ENCODE data around the gene MFN2.

DNA sequence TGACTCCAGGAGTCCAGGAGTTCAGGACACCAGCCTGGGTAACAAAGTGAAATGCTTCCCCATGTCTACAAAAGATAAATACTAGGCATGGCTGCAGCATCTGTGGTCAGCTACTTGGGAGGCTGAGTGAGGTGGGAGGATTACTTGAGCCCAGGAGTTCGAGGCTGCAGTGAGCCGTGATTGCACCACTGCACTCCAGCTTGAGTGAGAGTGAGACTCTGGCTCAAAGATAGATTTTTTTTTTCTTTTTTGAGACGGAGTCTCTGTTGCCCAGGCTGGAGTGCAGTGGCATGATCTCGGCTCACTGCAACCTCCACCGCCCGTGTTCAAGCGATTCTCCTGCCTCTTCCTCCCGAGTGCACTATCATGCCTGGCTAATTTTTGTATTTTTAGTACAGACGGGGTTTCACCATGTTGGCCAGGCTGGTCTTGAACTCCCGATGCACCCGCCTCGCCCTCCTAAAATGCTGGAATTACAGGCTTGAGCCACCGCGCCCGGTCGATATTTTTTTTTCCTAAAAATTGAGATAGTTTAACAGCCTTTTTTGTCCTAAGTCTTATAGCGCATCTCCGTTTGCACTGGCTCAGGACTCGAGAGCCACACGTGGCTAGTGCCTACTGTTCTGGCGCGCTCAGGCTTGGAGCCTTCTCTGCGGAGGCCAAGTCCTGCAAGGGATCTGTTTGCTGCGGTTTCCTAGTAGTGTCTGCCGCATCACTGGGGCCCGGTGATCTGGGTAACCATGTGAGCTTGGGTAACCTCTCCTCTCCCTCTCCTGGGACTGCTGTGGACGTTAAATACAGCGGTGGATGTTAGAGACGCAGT is 1.0 kb upstream of the MFN2 start:
- TF ChIP-seq, protein P1, sequence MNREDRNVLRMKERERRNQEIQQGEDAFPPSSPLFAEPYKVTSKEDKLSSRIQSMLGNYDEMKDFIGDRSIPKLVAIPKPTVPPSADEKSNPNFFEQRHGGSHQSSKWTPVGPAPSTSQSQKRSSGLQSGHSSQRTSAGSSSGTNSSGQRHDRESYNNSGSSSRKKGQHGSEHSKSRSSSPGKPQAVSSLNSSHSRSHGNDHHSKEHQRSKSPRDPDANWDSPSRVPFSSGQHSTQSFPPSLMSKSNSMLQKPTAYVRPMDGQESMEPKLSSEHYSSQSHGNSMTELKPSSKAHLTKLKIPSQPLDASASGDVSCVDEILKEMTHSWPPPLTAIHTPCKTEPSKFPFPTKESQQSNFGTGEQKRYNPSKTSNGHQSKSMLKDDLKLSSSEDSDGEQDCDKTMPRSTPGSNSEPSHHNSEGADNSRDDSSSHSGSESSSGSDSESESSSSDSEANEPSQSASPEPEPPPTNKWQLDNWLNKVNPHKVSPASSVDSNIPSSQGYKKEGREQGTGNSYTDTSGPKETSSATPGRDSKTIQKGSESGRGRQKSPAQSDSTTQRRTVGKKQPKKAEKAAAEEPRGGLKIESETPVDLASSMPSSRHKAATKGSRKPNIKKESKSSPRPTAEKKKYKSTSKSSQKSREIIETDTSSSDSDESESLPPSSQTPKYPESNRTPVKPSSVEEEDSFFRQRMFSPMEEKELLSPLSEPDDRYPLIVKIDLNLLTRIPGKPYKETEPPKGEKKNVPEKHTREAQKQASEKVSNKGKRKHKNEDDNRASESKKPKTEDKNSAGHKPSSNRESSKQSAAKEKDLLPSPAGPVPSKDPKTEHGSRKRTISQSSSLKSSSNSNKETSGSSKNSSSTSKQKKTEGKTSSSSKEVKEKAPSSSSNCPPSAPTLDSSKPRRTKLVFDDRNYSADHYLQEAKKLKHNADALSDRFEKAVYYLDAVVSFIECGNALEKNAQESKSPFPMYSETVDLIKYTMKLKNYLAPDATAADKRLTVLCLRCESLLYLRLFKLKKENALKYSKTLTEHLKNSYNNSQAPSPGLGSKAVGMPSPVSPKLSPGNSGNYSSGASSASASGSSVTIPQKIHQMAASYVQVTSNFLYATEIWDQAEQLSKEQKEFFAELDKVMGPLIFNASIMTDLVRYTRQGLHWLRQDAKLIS (CRISPR knock-in tag; IDR thresholded peaks at IDR 0.05): no peak
- TF ChIP-seq, protein P2, sequence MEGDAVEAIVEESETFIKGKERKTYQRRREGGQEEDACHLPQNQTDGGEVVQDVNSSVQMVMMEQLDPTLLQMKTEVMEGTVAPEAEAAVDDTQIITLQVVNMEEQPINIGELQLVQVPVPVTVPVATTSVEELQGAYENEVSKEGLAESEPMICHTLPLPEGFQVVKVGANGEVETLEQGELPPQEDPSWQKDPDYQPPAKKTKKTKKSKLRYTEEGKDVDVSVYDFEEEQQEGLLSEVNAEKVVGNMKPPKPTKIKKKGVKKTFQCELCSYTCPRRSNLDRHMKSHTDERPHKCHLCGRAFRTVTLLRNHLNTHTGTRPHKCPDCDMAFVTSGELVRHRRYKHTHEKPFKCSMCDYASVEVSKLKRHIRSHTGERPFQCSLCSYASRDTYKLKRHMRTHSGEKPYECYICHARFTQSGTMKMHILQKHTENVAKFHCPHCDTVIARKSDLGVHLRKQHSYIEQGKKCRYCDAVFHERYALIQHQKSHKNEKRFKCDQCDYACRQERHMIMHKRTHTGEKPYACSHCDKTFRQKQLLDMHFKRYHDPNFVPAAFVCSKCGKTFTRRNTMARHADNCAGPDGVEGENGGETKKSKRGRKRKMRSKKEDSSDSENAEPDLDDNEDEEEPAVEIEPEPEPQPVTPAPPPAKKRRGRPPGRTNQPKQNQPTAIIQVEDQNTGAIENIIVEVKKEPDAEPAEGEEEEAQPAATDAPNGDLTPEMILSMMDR (IDR thresholded peaks at IDR 0.05 in 2 of 3, conservative IDR thresholded peaks at IDR 0.05 in 1 of 3; ENCODE audit: insufficient read depth in 2 of 3, low read depth in 1 of 3, low read length in 3 of 3): no peak
- no peak for TF ChIP-seq ZNF431 (CRISPR knock-in tag; IDR thresholded peaks at IDR 0.05)
- no peak for TF ChIP-seq ZNF347 (CRISPR knock-in tag; IDR thresholded peaks at IDR 0.05; ENCODE audit: low read depth)
- TF ChIP-seq RCOR1 (IDR thresholded peaks at IDR 0.05; ENCODE audit: borderline replicate concordance in 1 of 2, low read depth in 2 of 2, low read length in 2 of 2): no peak
- TF ChIP-seq PHB (CRISPR knock-in tag; IDR thresholded peaks at IDR 0.05): no peak
